ENCODE measurements around the gene PLEKHG4B. TPM values are rescaled to one million over a fixed set of nuclear protein-coding genes. Genes with fewer than 3 reads are reported as not detected.

Gene PLEKHG4B
- total RNA-seq, 1 donor from 2014 or later: not detected

- intact Hi-C loops (cut with micrococcal nuclease): no loop called here
- no peaks in the 10 kb centered on the region for H3K27me3 Mint-ChIP-seq
- H3K9me3 Mint-ChIP-seq: no peaks in the 10 kb centered on the region
- H3K27ac Mint-ChIP-seq: no peak overlapping the region
- H3K4me1 Mint-ChIP-seq: no peaks in the 10 kb centered on the region
- no peak for DNase-seq
- H3K4me3 Mint-ChIP-seq: no peak overlapping the region
- H3K36me3 Mint-ChIP-seq (ENCODE audit: low read depth): peaks cover 1% of the 10 kb centered on the region
Measured at GRCh38 chr5:81391-82021, 10.5 kb upstream of the PLEKHG4B start.

DNA sequence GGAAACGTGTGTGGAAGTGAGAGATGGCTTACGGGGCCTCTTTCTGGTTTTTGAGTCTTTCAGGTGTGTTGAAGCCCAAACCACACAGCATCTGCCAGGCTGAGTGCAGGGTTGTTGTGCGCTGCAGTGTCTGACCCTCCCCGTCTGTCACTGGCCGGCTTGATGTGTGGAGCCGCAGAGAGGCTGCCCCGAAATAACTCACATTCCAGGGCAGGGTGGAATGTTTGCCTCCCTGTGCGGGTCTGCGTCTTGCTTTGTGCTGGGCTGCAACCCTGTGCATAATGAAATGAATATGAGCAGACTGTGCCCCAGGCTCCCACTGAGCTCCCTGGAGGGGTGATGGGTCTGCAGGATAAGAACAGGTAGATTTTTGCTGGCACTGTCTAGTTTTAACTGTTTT lies 9.9 kb upstream of the PLEKHG4B start:
- Mint-ChIP-seq H3K4me3 (no peak overlapping the region), H3K36me3 (ENCODE audit: low read depth) (peaks cover 1% of the 10 kb centered on the region), H3K27ac (no peak overlapping the region), H3K9me3 (no peaks in the 10 kb centered on the region), H3K27me3 (peaks cover under 1% of the 10 kb centered on the region), H3K4me1 (no peaks in the 10 kb centered on the region)
- no peak for DNase-seq
- intact Hi-C loops (cut with micrococcal nuclease): no loop called here

GRCh38 chr5:82570-82969 lies 9.4 kb upstream of the PLEKHG4B start:
- Mint-ChIP-seq H3K9me3 (no peaks in the 10 kb centered on the region), H3K27me3 (peaks cover 5% of the 10 kb centered on the region)

DNA sequence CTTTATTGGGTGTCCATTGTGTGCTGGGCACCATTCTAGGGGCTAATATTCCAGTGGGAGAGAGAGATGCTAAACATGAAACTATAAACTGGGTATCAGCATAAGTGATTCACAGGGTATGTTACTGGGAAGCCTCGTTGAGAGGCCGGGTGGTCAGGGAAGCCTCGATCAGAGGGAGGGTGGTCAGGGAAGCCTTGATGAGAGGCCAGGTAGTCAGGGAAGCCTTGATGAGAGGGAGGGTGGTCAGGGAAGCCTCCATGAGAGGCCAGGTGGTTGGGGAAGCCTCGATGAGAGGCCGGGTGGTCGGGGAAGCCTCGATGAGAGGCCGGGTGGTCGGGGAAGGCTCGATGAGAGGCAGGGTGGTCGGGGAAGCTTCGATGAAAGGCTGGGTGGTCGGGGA lies 8.9 kb upstream of the PLEKHG4B start:
- intact Hi-C loops (cut with micrococcal nuclease): no loop called here
- Mint-ChIP-seq H3K27ac (no peak overlapping the region), H3K36me3 (ENCODE audit: low read depth) (peaks cover 1% of the 10 kb centered on the region), H3K9me3 (no peaks in the 10 kb centered on the region), H3K4me3 (no peak overlapping the region), H3K4me1 (no peaks in the 10 kb centered on the region), H3K27me3 (peaks cover 9% of the 10 kb centered on the region)
- DNase-seq: no peak

More at GRCh38 chr5:82570-82969, 9.4 kb upstream of the PLEKHG4B start:
- peaks cover 1% of the 10 kb centered on the region for H3K36me3 Mint-ChIP-seq (ENCODE audit: low read depth)
- no peaks in the 10 kb centered on the region for H3K4me1 Mint-ChIP-seq
- DNase-seq: no peak
- intact Hi-C loops (cut with micrococcal nuclease): no loop called here
- no peak overlapping the region for H3K27ac Mint-ChIP-seq
- H3K4me3 Mint-ChIP-seq: no peak overlapping the region

GRCh38 chr5:85334-85995 lies 6.5 kb upstream of the PLEKHG4B start:
- peaks cover 19% of the 10 kb centered on the region for H3K27me3 Mint-ChIP-seq

DNA sequence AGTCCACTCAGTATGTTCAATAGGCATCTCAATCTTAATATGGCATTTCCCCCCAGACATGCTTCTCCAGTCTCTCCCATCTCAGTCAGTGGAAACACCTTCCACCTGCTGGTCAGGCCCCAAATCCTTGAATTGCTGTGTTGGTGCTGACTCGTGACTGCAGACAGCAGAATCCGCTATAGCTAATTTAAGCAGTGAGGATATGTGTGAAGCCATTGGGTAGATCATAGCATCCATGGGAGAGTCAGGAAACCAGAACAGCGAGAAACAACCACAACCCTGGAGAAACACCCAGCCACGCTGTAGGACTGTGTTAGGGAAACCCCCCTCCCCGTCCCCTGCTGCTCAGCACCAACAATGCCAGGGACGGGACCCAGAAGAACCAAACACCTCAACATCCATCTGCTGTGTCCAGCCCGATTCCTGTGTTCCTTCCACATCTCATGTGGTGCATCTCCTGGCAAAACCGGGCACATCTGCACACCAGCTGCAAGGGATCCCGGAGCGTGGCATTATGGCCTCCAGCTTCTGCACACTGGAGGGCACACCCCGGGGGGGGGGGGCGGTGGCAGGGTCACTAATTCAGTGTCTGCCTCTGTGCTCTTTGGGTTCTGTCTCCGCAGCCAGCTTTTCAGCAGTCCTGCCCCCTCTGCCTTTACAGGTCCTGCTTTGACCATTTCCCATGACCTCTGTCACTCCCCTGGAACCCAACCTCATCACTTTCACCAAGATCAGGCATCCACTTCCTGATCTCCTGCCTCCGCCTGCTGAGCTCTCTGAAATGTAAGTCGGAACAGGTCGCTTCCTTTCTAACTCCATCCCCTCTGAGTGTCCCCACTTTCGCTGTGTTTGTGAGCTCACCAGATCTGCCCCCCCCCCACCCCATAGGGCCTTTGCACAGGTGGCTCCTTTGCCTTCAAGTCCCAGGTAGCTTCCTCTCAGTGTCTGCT lies 2.4 kb upstream of the PLEKHG4B start:
- Mint-ChIP-seq H3K9me3 (no peaks in the 10 kb centered on the region), H3K36me3 (ENCODE audit: low read depth) (no peaks in the 10 kb centered on the region), H3K4me1 (peaks cover 3% of the 10 kb centered on the region), H3K27ac (no peak overlapping the region), H3K27me3 (peaks cover 46% of the 10 kb centered on the region), H3K4me3 (no peak overlapping the region)
- intact Hi-C loops (cut with micrococcal nuclease): no loop called here
- no peak for DNase-seq

More at GRCh38 chr5:85334-85995, 6.5 kb upstream of the PLEKHG4B start:
- no peak overlapping the region for H3K27ac Mint-ChIP-seq
- H3K9me3 Mint-ChIP-seq: no peaks in the 10 kb centered on the region
- H3K4me3 Mint-ChIP-seq: no peak overlapping the region
- DNase-seq: no peak
- peaks cover 1% of the 10 kb centered on the region for H3K36me3 Mint-ChIP-seq (ENCODE audit: low read depth)
- intact Hi-C loops (cut with micrococcal nuclease): no loop called here
- no peaks in the 10 kb centered on the region for H3K4me1 Mint-ChIP-seq

GRCh38 chr5:90590-91547 lies 1.1 kb upstream of the PLEKHG4B start:
- Mint-ChIP-seq H3K4me3 (peak overlapping the region; percentile 33), H3K9me3 (no peaks in the 10 kb centered on the region), H3K27ac (no peak overlapping the region), H3K4me1 (peaks cover 3% of the 10 kb centered on the region), H3K27me3 (peaks cover 49% of the 10 kb centered on the region), H3K36me3 (ENCODE audit: low read depth) (no peaks in the 10 kb centered on the region)
- no peak for DNase-seq
- intact Hi-C loops (cut with micrococcal nuclease): no loop called here

DNA sequence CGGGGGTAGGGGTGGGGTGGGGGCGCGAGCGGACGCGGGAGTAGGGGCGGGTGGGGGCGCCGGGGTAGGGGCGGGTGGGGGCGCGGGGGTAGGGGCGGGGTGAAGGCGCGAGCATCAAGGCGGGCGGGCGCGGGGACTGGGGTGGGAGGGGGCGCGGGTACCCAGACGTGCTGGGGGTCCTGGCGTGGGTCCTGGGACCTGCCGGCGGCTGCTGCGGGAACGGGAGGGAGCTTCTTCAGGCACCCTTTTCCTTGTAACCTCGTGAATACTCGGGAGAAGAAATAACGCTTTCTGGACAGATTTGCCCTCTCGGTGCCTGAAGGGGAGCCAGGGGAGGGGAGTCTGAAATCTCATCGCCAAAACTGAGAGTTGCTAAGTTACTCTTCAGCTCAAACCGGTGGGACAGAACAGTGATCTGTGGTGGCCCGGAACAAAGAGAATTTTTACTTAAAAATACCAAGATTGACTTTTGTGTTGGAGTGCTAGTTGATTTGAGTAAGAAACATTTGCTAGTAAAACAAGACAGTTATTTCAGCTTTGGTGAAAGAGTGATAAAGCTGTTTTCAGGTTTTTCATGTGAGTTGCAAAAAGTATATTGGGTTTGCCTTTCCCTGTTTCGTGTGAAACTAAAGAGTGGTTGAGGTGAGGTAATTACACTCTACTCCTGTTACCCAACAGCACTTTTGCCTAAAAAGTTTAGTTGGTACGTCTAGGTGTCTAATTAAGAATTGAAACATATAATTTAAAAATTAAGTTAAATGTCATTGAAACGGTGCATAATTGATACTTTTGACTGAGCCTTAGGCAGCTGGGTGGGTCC lies 643 bp downstream of the PLEKHG4B start:
- Mint-ChIP-seq H3K4me3 (no peak overlapping the region), H3K27me3 (peaks cover 46% of the 10 kb centered on the region), H3K27ac (no peak overlapping the region)

GRCh38 chr5:93221-93980 lies 1.4 kb downstream of the PLEKHG4B start:
- Mint-ChIP-seq H3K9me3 (no peaks in the 10 kb centered on the region), H3K27ac (no peak overlapping the region), H3K4me3 (no peak overlapping the region), H3K4me1 (peaks cover 3% of the 10 kb centered on the region), H3K27me3 (peaks cover 43% of the 10 kb centered on the region), H3K36me3 (ENCODE audit: low read depth) (no peaks in the 10 kb centered on the region)
- DNase-seq: no peak
- intact Hi-C loops (cut with micrococcal nuclease): no loop called here

More for the DNA sequence above, 643 bp downstream of the PLEKHG4B start:
- DNase-seq: no peak
- peaks cover 3% of the 10 kb centered on the region for H3K4me1 Mint-ChIP-seq
- H3K9me3 Mint-ChIP-seq: no peaks in the 10 kb centered on the region
- H3K36me3 Mint-ChIP-seq (ENCODE audit: low read depth): no peaks in the 10 kb centered on the region
- intact Hi-C loops (cut with micrococcal nuclease): no loop called here

DNA sequence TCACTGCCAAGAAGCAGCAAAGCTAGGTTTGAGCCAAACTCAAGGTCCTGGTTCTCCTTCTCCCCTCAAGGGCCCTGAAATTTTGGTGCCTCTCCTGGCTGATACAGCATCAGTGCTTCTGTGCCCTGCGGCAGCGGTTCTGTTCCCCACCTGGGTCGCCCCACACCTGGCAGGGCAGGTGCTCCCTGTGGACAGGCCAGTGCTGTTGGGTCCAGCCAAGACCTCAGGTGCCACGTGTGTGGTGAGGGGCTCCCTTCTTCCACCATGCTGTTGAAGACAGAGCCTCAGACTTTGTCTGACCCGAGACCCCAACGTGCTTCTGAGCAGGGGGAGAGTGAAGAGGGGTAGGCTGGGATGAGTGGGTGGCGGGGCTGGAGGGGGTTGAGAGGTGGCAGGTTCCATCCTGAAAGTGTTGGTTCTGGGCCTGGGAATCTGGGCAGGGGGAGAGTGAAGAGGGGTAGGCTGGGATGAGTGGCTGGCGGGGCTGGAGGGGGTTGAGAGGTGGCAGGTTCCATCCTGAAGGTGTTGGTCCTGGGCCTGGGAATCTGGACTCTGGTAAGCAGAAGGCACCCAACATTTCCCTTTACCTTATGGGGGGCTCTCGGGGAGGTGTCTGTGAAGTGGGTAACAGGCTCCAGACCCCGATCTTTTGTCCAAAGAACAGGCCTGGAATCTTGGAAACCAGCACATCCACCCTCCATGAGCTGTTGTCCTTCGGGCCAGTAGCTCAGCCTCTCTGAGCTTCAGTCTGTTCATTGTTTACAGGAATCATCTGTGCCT lies 2.3 kb downstream of the PLEKHG4B start:
- peaks cover 3% of the 10 kb centered on the region for H3K4me1 Mint-ChIP-seq
- DNase-seq: no peak
- intact Hi-C loops (cut with micrococcal nuclease): no loop called here
- no peaks in the 10 kb centered on the region for H3K9me3 Mint-ChIP-seq
- H3K36me3 Mint-ChIP-seq (ENCODE audit: low read depth): no peaks in the 10 kb centered on the region
- no peak overlapping the region for H3K4me3 Mint-ChIP-seq
- peaks cover 40% of the 10 kb centered on the region for H3K27me3 Mint-ChIP-seq
- no peak overlapping the region for H3K27ac Mint-ChIP-seq

GRCh38 chr5:95241-95980 lies 3.4 kb downstream of the PLEKHG4B start:
- Mint-ChIP-seq H3K9me3 (no peaks in the 10 kb centered on the region), H3K36me3 (ENCODE audit: low read depth) (no peaks in the 10 kb centered on the region), H3K27me3 (peaks cover 38% of the 10 kb centered on the region)

More at GRCh38 chr5:95241-95980, 3.4 kb downstream of the PLEKHG4B start:
- intact Hi-C loops (cut with micrococcal nuclease): no loop called here
- peaks cover 3% of the 10 kb centered on the region for H3K4me1 Mint-ChIP-seq
- no peak for DNase-seq
- no peak overlapping the region for H3K4me3 Mint-ChIP-seq
- no peak overlapping the region for H3K27ac Mint-ChIP-seq
